Left hindlimb (tissue), 1 donor: ENCODE measurements around the gene ANKRD2.
A peak's percentile ranks its signal among the peaks of the same experiment; 100 is the strongest.
"Not testable (repeated sequence)": the region's sequence is repeated elsewhere in the genome, so short reads cannot be mapped to it uniquely, and the experiment has no call there.

Experiments used
- DNase-seq: peaks from one replicate; pipeline ENCODE4 v3.0.0-alpha.2; 2018

The ANKRD2 gene

GRCh38 chr10:97574374-97575126 lies 2.0 kb downstream of the ANKRD2 start:
- DNase-seq, result no peak

DNA sequence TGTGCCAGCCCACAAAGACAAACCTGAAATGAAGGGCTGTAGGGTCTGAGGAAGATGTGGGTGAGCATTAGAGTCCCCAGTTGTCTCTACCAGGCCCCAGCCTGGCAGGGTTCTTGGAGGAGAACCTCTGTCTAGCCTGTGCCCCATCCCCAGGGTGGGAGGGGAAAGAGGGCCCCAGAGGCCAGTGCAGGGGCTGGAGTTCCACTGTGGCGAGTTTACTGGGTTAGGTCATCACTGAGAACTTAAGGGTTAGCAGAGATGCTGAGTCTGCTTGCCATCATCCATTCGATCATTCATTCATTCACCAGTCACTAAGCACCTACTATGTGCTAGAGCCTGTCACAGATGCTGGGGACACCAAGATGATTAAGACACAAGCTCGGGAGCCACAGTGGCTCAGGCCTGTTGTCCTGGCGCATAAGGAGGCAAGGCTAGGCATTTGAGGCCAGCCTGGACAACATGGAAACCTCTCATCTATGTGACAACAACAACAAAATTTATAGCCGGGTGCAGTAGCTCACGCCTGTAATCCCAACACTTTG lies 2.6 kb downstream of the ANKRD2 start:
- DNase-seq, result no peak

- not testable (repeated sequence) for DNase-seq
These were observed 3.9 kb downstream of the ANKRD2 start for GRCh38 chr10:97576487-97576886.

DNA sequence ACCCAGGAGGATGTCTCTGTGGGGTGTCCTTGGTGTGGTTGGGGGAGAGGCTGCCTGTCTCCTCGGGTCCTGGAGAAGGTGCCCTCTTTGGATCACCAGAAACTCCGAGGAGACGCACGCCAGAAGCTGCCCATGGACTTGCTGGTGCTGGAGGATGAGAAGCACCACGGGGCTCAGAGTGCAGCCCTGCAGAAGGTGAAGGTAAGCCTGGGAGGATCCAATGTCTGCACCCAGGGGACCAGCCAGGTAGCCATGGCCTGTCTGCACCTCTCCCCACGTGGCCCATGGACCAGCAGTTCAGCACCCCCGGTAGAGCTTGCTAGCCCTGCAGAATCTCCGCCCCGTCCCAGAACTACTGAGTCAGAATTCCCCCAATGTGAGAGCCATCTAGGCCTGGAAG lies 5.1 kb downstream of the ANKRD2 start:
- DNase-seq, result no peak

DNA sequence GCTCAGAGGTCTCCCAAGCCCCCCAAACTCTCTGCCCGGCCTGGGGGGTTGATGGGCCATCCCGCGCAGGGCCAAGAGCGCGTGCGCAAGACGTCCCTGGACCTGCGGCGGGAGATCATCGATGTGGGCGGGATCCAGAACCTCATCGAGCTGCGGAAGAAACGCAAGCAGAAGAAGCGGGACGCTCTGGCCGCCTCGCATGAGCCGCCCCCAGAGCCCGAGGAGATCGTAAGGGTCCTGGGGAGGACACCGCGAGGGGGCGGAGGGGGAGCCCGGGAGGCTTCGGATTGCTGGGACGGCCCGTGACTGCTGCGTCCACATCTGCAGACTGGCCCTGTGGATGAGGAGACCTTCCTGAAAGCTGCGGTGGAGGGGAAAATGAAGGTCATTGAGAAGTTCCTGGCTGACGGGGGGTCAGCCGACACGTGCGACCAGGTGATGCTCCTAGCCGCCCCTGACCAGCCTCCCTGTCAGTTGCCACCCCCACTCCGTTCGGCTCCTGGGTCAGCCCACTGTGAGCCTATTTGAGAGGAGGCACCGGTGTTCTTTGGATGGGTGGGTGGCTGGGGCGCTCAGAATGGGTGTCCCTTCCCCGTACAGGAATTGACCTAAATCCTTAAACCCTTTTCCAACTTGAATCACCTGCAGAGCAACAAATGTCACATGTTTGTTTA lies 5.7 kb downstream of the ANKRD2 start:
- no peak for DNase-seq

- no peak for DNase-seq
These were observed 8.1 kb downstream of the ANKRD2 start for GRCh38 chr10:97580421-97581367.

- DNase-seq, result no peak
These were observed 9.6 kb downstream of the ANKRD2 start for GRCh38 chr10:97582169-97582568.

- no peak for DNase-seq
These were observed 10.9 kb downstream of the ANKRD2 start for GRCh38 chr10:97583476-97583875.

DNA sequence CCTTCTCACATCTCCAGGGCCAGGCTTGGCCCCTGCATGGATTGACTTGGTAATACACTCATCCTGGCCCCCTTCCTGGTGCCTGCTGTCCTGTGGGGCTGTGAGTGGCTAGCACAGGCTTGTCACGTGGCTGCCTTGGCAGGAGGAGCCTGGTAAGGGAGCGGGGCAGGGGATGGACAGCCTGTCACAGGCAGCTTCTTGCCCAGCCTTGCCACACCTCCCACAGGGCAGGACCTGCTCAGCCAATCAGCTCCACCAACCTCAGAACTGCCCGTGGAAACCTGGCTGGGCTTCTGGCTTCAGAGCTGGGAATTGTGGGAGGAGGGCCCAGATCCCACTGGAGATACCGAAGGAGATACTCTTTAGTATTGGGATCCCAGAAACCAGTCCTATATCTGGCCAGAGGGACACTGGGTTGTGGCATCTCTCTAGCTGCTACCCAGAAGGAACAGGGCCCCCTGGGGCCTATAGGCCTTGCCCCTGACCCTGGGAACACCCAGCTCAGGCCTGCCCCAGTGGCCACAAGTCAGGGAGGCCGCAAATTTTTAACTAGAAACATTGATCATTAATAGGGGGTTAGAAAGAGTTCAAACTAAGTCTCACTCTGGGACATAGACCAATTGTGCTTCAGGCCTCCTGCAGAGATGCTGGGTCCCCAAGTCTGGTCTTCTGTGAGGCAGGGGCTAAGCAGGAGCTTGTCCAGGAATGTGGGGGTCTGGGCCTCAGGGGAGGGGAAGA lies 11.7 kb downstream of the ANKRD2 start, which contains the start of gene HOGA1:
TSS of gene HOGA1 (plus strand) at position 330 of the 738 bp plus-strand sequence. CDS start at position 645, 315 bp downstream.
- peak; percentile 79 for DNase-seq

- no peak for DNase-seq
These were observed 12.3 kb downstream of the ANKRD2 start for GRCh38 chr10:97584798-97585438.

GRCh38 chr10:97585439-97585811 lies 12.8 kb downstream of the ANKRD2 start:
- DNase-seq, result no peak

DNA sequence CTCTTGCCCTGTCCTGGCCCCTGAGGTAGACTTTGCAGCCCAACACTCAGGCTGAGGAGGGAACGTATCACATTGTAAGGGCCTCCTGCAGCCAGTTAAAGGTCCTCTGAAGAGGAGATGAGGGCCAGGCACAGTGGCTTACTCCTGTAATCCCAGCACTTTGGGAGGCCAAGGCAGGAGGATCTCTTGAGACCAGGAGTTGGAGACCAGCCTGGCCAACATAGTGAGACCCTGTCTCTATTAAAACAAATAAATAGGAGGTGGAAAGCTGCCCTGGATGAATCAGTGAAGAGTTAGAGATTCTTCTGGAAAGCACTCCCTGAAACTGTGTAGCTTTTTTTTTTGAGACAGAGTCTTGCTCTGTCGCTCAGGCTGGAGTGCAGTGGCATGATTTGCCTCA lies 14.6 kb downstream of the ANKRD2 start:
- DNase-seq, result no peak

GRCh38 chr10:97589479-97589878 lies 16.9 kb downstream of the ANKRD2 start, which contains the start of gene C10orf62:
Gene C10orf62, plus strand, starts transcription at chr10:97589721. Its CDS starts 177 bp downstream, at chr10:97589898.
- DNase-seq, result no peak

DNA sequence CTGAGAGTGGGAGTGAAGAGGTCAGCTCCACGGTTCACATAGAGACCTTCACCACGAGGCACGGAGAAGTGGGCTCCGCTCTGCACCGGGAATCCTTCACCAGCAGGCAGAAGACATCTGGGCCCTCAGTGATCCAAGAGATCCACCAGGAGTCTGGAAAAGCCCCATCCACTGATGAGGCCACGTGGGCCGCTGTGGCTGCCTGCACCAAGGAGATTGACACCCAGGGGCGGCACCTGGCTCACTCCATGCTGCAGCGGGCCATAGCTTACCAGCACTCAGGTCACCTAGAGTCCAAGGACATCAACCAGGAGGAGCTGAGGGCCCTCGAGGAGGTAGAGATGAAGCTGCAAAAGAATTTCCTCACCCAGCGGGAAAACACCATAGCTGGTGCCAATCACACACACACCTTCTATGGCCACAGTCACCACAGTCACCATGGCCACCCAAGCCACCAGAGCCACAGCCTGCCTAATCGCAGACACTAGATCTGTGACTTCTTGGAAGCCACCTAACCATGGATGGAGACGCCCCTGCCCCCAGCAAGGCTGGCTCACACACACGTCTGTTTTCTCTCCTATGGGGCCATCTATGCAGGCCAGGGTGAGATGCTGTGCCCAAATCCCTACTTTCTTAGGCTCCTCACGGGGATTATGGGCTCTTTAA lies 17.6 kb downstream of the ANKRD2 start:
- no peak for DNase-seq

DNA sequence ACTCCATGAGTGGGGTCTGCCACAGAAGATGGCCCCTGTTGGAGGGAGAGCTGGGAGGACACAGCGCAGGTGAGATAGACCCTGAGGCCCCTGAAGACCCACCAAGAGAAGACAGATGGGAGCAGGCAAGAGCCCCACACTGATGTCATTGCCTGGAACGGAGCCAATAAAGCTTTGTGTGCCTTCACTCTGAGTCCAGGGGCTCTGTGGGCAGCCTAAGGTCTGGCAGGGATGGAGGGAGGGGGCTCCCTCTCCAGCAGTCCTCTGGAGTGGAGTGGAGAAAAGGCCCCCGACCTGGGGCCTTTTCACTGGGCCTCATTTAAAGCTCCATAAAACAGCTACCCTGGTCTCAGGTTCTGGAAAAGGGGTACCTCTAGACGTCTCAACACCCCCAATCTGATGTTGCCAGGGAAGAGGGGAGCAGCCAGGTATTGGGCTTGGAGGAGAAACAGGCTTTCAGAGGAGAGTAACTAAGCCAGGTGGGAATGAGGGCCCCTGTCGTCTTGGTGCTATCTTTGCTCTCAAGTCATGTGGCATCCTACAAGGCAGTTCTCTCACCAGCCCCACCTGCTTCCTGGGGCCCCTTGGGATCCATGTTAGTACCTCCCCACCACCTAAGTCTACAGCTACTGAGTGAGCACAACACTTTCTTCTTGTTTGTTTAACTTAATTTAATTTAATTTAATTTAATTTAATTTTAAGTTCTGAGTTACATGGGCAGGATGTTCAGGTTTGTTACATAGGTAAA lies 18.3 kb downstream of the ANKRD2 start:
- no peak for DNase-seq

DNA sequence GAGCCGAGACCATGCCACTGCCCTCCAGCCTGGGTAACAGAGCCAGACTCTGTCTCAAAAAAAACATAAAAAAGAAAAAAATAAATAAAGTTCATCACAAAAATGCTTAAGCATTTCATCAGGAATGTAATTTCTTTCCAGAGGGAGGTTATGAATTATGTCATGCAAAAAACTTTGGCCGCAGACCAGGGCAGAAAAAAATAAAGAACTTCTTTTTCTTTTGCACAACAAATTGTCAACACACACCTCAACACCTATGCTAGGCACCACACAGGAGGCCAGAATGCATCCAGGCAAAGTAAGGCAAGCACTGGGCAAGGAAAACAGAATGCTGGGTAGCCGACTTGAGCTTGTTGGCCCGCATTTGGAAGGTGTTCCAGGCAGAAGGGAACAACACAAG lies 20.8 kb downstream of the ANKRD2 start:
- no peak for DNase-seq

- peak; percentile 64 for DNase-seq
These were observed 23.8 kb downstream of the ANKRD2 start for GRCh38 chr10:97596101-97597082.

GRCh38 chr10:97597778-97598177 lies 25.2 kb downstream of the ANKRD2 start:
- no peak for DNase-seq
